GM21576 (cell line): ENCODE measurements around the gene ADGRA1.
"Not testable (repeated sequence)": the region's sequence is repeated elsewhere in the genome, so short reads cannot be mapped to it uniquely, and the experiment has no call there.

Source experiments
- ATAC-seq: cut with Tn5 transposase; IDR thresholded peaks from one replicate; pipeline ENCODE4 v1.9.1; 2021; ENCODE audit warnings: mild to moderate bottlenecking, moderate library complexity; ENCODE audit not compliant: unreplicated experiment

The ADGRA1 gene

GRCh38 chr10:133087679-133088178, at the start of gene ADGRA1:
Gene ADGRA1 (plus strand): TSS chr10:133087924. CDS start chr10:133088910, 986 bp downstream.
- no peak for ATAC-seq

- ATAC-seq = no peak
Measured at GRCh38 chr10:133038036-133038823, 49.5 kb upstream of the ADGRA1 start.

- ATAC-seq = no peak
Measured at GRCh38 chr10:133039107-133039802, 48.5 kb upstream of the ADGRA1 start.

- no peak for ATAC-seq
Measured at GRCh38 chr10:133039803-133040165, 47.9 kb upstream of the ADGRA1 start.

GRCh38 chr10:133040198-133040597, 47.5 kb upstream of the ADGRA1 start:
- ATAC-seq = no peak

GRCh38 chr10:133041101-133041500, 46.6 kb upstream of the ADGRA1 start:
- no peak for ATAC-seq

- ATAC-seq = no peak
Measured at GRCh38 chr10:133042061-133042460, 45.7 kb upstream of the ADGRA1 start.

GRCh38 chr10:133042816-133043215, 44.9 kb upstream of the ADGRA1 start:
- no peak for ATAC-seq

- ATAC-seq = no peak
Measured at GRCh38 chr10:133043541-133044225, 44.0 kb upstream of the ADGRA1 start.

- ATAC-seq = no peak
Measured at GRCh38 chr10:133044401-133044811, 43.3 kb upstream of the ADGRA1 start.

GRCh38 chr10:133045556-133046389, 42.0 kb upstream of the ADGRA1 start:
- no peak for ATAC-seq

- no peak for ATAC-seq
Measured at GRCh38 chr10:133046390-133046765, 41.3 kb upstream of the ADGRA1 start.

GRCh38 chr10:133047526-133048123, 40.1 kb upstream of the ADGRA1 start:
- no peak for ATAC-seq

- ATAC-seq = no peak
Measured at GRCh38 chr10:133048266-133048665, 39.5 kb upstream of the ADGRA1 start.

GRCh38 chr10:133048926-133049325, 38.8 kb upstream of the ADGRA1 start:
- no peak for ATAC-seq

GRCh38 chr10:133049639-133050038, 38.1 kb upstream of the ADGRA1 start:
- no peak for ATAC-seq

- ATAC-seq = no peak
Measured at GRCh38 chr10:133050371-133050770, 37.4 kb upstream of the ADGRA1 start.

- no peak for ATAC-seq
Measured at GRCh38 chr10:133052076-133052475, 35.6 kb upstream of the ADGRA1 start.

GRCh38 chr10:133053527-133054133, 34.1 kb upstream of the ADGRA1 start:
- ATAC-seq = not testable (repeated sequence)

- ATAC-seq = no peak
Measured at GRCh38 chr10:133055470-133055869, 32.3 kb upstream of the ADGRA1 start.
